NCI-H1694 (cell line): ENCODE measurements around the gene PMEPA1.

ENCODE experiments used
- DNase-seq: peaks from one replicate; lab custom pipeline; 2025; lab: John Stamatoyannopoulos, UW

The PMEPA1 gene

DNA sequence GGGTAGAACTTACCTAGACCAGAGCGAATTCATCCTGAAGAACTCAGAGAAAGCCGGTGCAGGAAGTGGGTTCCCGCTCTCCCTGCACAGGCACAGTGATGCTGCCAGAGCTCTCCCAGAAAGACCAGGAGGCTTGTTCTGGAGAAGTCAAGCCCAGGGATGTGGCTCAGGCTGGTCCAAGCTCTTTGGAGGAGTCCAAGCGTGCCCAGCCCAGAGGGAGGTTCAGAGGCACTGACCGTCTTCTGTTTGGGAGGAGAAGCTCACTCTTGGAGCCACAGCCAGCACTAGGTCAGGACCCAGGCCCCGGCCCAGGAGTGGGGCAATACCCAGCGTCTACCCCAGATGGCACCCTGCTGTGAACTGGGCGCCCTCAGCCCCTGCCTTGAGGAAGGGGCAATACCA is 1.5 kb upstream of the PMEPA1 start:
- no peak for DNase-seq

- DNase-seq, result no peak
Observed at GRCh38 chr20:57710841-57711240, 1.0 kb upstream of the PMEPA1 start.

- DNase-seq, result no peak
Observed at GRCh38 chr20:57708694-57709673, 831 bp downstream of the PMEPA1 start.

- no peak for DNase-seq
Observed at GRCh38 chr20:57707849-57708693, 1.7 kb downstream of the PMEPA1 start.

DNA sequence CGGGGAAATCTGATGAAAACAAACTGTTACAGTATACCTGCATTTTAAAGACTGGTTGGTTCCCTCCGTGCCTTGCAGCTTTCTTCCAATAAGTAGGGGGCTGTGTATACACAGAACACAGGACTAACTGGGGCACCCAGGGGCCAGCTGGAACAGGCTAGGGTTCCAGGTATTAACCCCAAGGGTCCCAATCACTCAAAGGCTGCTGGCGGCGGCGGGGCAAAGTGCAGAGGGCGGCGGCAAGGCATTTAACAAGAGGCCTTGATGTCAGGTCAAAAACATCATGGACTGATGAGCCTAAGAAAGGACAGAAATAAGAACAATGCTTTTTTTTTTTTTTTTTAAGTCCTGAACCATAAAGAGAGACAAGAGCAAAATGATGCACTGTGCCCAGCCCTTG is 2.5 kb downstream of the PMEPA1 start:
- DNase-seq, result no peak

GRCh38 chr20:57705127-57705899 is 4.5 kb downstream of the PMEPA1 start:
- no peak for DNase-seq

- no peak for DNase-seq
Observed at GRCh38 chr20:57704245-57704644, 5.6 kb downstream of the PMEPA1 start.

DNA sequence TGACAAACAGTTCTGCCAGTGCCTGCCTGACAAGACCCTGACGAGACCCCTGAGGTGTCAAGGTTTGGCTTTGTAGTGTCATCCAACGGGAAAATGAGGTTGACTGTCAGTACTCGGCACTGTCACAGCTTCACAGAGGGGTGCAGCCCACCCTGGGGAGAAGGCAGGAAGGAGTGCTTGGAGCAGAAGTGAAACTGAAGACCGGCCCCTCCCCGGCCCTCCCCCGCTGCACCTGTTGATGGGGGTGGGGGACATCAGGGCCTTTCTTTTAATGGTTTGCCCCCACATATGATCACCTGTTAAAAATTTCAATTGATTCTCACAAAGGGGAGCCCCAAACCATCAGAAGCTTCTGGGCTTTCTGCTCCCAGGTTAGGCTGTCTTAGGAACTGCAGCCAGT is 6.8 kb downstream of the PMEPA1 start:
- no peak for DNase-seq

DNA sequence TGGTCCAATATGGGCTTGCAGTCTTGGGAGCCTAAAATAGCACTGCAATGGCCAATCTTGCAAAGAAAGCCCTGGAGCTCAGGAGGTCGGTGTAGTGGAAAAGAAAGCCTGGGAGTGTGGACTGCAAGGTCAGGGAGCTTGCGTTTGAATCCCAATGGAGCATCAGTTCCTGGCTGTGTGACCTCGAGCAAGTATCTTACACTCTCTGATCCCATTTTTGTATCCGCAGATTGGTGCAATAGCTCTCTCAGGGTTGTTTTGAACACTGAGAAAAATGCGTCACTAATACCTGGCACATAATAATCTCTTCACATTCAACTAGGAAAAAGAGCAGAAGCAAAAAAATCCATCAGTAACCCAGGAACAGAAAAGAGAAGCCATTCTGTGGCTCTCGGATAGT is 7.3 kb downstream of the PMEPA1 start:
- no peak for DNase-seq

- DNase-seq, result no peak
Observed at GRCh38 chr20:57702091-57702490, 7.7 kb downstream of the PMEPA1 start.

DNA sequence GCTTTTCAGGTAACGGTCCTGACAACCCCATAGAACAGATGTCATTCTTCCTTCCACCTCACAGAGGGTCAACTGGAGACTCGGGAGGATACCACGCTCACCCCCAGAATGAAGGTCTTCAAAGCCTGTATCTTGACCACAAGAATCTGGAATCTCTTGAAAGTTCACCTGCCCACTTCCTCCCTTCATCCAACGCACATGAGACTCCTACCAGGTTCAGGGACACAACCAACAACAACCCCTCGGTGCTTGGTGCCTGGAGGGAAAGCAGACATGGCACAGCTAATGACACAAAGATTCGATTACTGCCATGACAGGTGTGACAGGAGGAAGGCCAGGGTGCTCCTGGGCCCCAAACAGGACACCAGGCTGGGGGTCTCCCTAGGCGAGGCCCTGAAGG is 8.2 kb downstream of the PMEPA1 start:
- DNase-seq, result no peak

DNA sequence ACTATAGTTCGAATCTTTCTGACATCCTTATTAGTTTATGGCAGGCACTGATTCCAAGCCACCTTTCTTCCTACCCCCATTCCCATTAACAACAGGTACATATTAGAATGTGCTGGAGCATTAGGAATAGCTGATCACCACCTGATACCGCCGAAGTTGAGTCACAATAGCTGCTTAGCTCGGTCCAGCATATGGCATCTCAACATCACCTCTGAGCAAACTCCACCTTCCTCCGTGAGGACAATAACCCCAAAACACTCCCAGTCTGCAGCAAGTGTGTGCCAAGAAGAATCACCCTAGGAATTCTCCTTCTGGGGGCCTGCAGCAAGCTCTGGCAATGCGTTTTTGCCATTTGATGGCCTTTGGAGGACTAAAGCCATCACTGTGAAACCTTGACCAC is 8.7 kb downstream of the PMEPA1 start:
- DNase-seq, result no peak

GRCh38 chr20:57699395-57699794 is 10.4 kb downstream of the PMEPA1 start:
- no peak for DNase-seq

- DNase-seq, result no peak
Observed at GRCh38 chr20:57698867-57699275, 10.9 kb downstream of the PMEPA1 start.

GRCh38 chr20:57698116-57698866 is 11.5 kb downstream of the PMEPA1 start:
- no peak for DNase-seq

DNA sequence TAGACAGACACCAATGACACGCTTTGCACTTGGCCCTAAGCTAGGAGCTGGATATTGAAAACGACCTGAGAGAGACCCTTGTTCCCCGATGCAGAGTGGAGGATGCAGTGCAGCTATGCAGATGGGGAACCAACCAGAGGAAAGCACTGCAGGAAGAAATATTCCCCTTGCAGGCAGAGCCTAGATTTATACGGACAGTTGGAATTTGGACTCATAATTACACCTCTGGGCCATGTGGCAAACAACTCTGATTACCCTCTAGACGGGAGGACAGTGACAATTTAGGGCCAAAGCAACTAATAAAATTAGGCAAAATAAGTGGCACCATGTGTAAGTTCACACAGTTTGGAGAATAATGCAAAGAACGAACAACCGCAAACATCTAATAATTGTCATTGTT is 12.3 kb downstream of the PMEPA1 start:
- no peak for DNase-seq

GRCh38 chr20:57696401-57696961 is 13.3 kb downstream of the PMEPA1 start:
- no peak for DNase-seq

DNA sequence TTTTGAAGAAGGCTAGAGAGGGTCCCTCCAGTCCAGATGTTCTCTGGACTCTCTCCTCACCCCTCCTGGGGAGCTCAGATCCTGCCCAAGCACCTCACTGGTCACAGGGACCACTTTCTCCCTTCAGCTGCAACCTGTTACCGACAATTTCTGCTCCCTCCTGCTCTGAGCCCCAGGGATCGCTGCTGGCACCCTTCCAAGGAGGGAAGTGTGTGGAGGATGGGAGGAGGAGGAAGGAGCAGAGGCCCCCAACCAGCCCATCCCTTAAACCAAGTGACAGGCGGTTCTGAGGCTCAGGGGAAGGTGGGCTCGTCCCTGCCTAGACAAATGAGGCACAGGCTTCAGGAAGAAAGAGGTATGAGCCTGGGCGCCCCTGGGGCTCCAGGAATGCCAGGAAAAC is 13.9 kb downstream of the PMEPA1 start:
- DNase-seq, result no peak

DNA sequence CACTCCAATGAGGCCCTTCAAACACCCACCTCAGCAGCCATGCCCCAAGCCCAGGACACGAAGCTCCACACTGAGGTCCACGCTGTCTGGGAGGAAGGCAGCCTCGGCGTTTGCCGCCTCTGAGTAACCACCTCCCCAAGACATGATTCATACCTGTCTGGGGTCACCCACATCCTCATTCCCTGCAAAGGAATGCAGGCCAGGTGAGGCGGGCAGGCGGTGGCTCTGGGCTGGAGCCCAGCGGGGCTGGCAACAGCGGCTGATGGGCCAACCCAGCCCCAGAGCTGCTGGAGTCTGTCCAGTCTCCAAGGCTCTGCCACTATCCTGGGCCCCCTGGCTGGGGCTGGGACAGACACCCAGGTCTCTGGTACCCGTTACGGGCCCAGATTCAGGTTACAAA is 14.8 kb downstream of the PMEPA1 start:
- no peak for DNase-seq

- DNase-seq, result no peak
Observed at GRCh38 chr20:57694481-57694880, 15.3 kb downstream of the PMEPA1 start.

- no peak for DNase-seq
Observed at GRCh38 chr20:57693670-57694329, 16.0 kb downstream of the PMEPA1 start.
